Endothelial cell of umbilical vein (primary cell): ENCODE data around the gene NFU1. TPM values are rescaled to one million over a fixed set of nuclear protein-coding genes. Genes with fewer than 3 reads are reported as not detected.

Experiments used
- BruUV-seq: library from RNA; stranded (reverse); fragments of 400-500 nt; replicated peaks from 2 replicates; lab custom pipeline; 2021; lab: Mats Ljungman, UMichigan
- CTCF ChIA-PET: fragments of 300-600, 350-600 bp; sonication (Branson Sonifier 250); formaldehyde crosslinking; loops from one replicate; lab custom pipeline; 2021; ENCODE audit warnings: antibody characterized with exemption, inconsistent platforms; lab: Charles Lee
- POLR2A ChIA-PET: fragments of 300-600, 350-600 bp; sonication (Branson Sonifier 250); formaldehyde crosslinking; loops from one replicate; lab custom pipeline; 2021; ENCODE audit warnings: antibody characterized with exemption, inconsistent platforms; lab: Charles Lee
- DNase-seq: peaks from one replicate; pipeline ENCODE4 v3.0.0-alpha.2; 2011; ENCODE audit warnings: low read depth, low spot score
- FAIRE-seq: peaks from 2 replicates; lab custom pipeline; 2011; peaks lifted over from hg19 to GRCh38; lab: Jason Lieb, UNC
- H2AFZ ChIP-seq: 2 replicates; pipeline ENCODE4 v1.6.0; 2012; ENCODE audit warnings: low read depth, low read length, control low read depth, inconsistent platforms
- H3K27ac ChIP-seq: 2 replicates; pipeline ENCODE4 v1.5.1; 2011; ENCODE audit warnings: low read depth, mild to moderate bottlenecking, control low read depth, low read length, moderate library complexity; ENCODE audit not compliant: insufficient read depth
- H3K27me3 ChIP-seq, 2 experiments: 2 replicates each; pipeline versions ENCODE4 v1.6.0 to v1.6.1; 2011; ENCODE audit warnings: low read length in 2 of 2, mixed read lengths in 1 of 2; ENCODE audit not compliant: control insufficient read depth in 2 of 2, insufficient read depth in 2 of 2
- H3K36me3 ChIP-seq, 2 experiments: 2 replicates in 1 of 2; 3 replicates in 1 of 2; pipeline ENCODE4 v1.5.1; 2011; ENCODE audit warnings: low read length in 2 of 2, mild to moderate bottlenecking in 1 of 2, moderate library complexity in 1 of 2; ENCODE audit not compliant: control insufficient read depth in 2 of 2, insufficient read depth in 2 of 2; ENCODE audit errors: extremely low read depth in 1 of 2
- H3K4me1 ChIP-seq: 3 replicates; pipeline ENCODE4 v1.5.1; 2011; ENCODE audit warnings: mild to moderate bottlenecking, low read length; ENCODE audit not compliant: control insufficient read depth, insufficient read depth; ENCODE audit errors: extremely low read depth
- H3K4me2 ChIP-seq: 2 replicates; pipeline ENCODE4 v1.6.1; 2011; ENCODE audit warnings: low read length, control low read depth, mixed read lengths; ENCODE audit not compliant: insufficient read depth
- H3K4me3 ChIP-seq, 3 experiments: fragments of 200-600 bp in 1 of 3; sonication (generic), shearing (Covaris generic) in 1 of 3; replicated peaks in 1 of 3; 2 replicates each; pipeline ENCODE4 v1.5.1; 2011 to 2016; ENCODE audit warnings: control low read depth in 3 of 3, low read length in 3 of 3, mild to moderate bottlenecking in 2 of 3, inconsistent platforms in 1 of 3, low read depth in 1 of 3, moderate library complexity in 1 of 3; ENCODE audit not compliant: insufficient read depth in 1 of 3
- H3K79me2 ChIP-seq: 2 replicates; pipeline ENCODE4 v1.6.0; 2012; ENCODE audit warnings: low read length, inconsistent platforms; ENCODE audit not compliant: control insufficient read depth, insufficient read depth
- H3K9ac ChIP-seq: replicated peaks from 2 replicates; pipeline ENCODE3; 2011; ENCODE audit warnings: low read length, control low read depth; ENCODE audit not compliant: insufficient read depth; ENCODE audit errors: extremely low read depth
- H3K9me1 ChIP-seq: replicated peaks from 3 replicates; pipeline ENCODE4 v1.6.0; 2011; ENCODE audit warnings: mild to moderate bottlenecking, low read length; ENCODE audit not compliant: control insufficient read depth, insufficient read depth; ENCODE audit errors: extremely low read depth
- H3K9me3 ChIP-seq: replicated peaks from 2 replicates; pipeline ENCODE4 v1.5.1; 2012; ENCODE audit warnings: low read length, inconsistent platforms; ENCODE audit not compliant: control insufficient read depth, insufficient read depth
- H4K20me1 ChIP-seq: replicated peaks from 2 replicates; pipeline ENCODE3; 2011; ENCODE audit warnings: mild to moderate bottlenecking, low read length; ENCODE audit not compliant: control insufficient read depth, insufficient read depth; ENCODE audit errors: extremely low read depth
- CTCF ChIP-seq, 2 donors: IDR thresholded peaks; 1 replicate in 1 of 2; 2 replicates in 1 of 2; pipeline ENCODE4 v1.5.1; 2011; ENCODE audit warnings: low read length in 2 of 2, mild to moderate bottlenecking in 2 of 2, moderate library complexity in 2 of 2, control low read depth in 1 of 2, inconsistent platforms in 1 of 2, low read depth in 1 of 2; ENCODE audit not compliant: insufficient read depth in 1 of 2; ENCODE audit errors: extremely low read depth in 1 of 2
- EZH2 ChIP-seq: IDR thresholded peaks from 2 replicates; pipeline ENCODE4 v1.6.1; 2012; ENCODE audit warnings: borderline replicate concordance, low read depth, mild to moderate bottlenecking, moderate library complexity, low read length, inconsistent platforms; ENCODE audit not compliant: severe bottlenecking
- FOS ChIP-seq: IDR thresholded peaks from 2 replicates; pipeline ENCODE4 v1.6.1; 2011; ENCODE audit warnings: mild to moderate bottlenecking, low read length, moderate library complexity, borderline replicate concordance; ENCODE audit not compliant: insufficient read depth
- GATA2 ChIP-seq: IDR thresholded peaks from 2 replicates; pipeline ENCODE4 v1.7.0; 2011; ENCODE audit warnings: low read depth, mild to moderate bottlenecking, moderate library complexity, mixed read lengths, low read length; ENCODE audit not compliant: insufficient read length, insufficient read depth
- JUN ChIP-seq: IDR thresholded peaks from 2 replicates; pipeline ENCODE4 v1.6.1; 2011; ENCODE audit warnings: borderline replicate concordance, low read depth; ENCODE audit not compliant: insufficient read length, insufficient read depth
- MYC ChIP-seq: IDR thresholded peaks from one replicate; pipeline ENCODE4 v1.6.1; 2011; ENCODE audit warnings: mild to moderate bottlenecking, low read depth, low read length
- POLR2A ChIP-seq: IDR thresholded peaks from 2 replicates; pipeline ENCODE4 v1.6.1; 2012; ENCODE audit warnings: low read depth, mild to moderate bottlenecking, control low read depth, low read length
- POLR2AphosphoS5 ChIP-seq: IDR thresholded peaks from 2 replicates; pipeline ENCODE4 v1.6.1; 2012; ENCODE audit warnings: low read depth, mild to moderate bottlenecking, control low read depth, low read length, moderate library complexity; ENCODE audit not compliant: insufficient read depth
- dilution Hi-C: fragments of 300-500 bp; cut with MboI; formaldehyde crosslinking; loops from one replicate; pipeline ENCODE4 v1.15.0; 2019; ENCODE audit warnings: low sequenced_read_pairs; ENCODE audit not compliant: extremely low pct_ligation_motif_present
- intact Hi-C: fragments of 100-400 bp; cut with micrococcal nuclease; formaldehyde crosslinking; loops from one replicate; pipeline ENCODE4 v1.10.0; 2022
- polyA plus RNA-seq, 4 experiments: library from polyadenylated mRNA; depleted of rRNA in 3 of 4; stranded (reverse) in 3 of 4; unstranded in 1 of 4; fragments of >200 nt; gene quantifications; 2 replicates each; pipeline versions ENCODE4 v1.2.1 to v1.2.3, GENCODE V29; 2011 to 2012; ENCODE audit warnings: missing spikeins in 1 of 4
- total RNA-seq: library from RNA; stranded (reverse); gene quantifications from 2 replicates; pipeline ENCODE4 v1.2.3, GENCODE V29; 2021
- TF ChIP-seq, protein P1 (sequence below): IDR thresholded peaks from 2 replicates; pipeline ENCODE4 v1.6.1; 2011; ENCODE audit not compliant: insufficient read depth, insufficient read length

Gene NFU1
- total and polyA plus RNA-seq, 2 donors (not counting 3 experiments of a cell fraction or from before 2014, with no cell fraction given), result 19.6 to 49.7 TPM

GRCh38 chr2:69464575-69464974 lies 27.3 kb upstream of the NFU1 start:
- Histone ChIP-seq H3K79me2 (no peaks in the 10 kb centered on the region), H3K9ac (no peak overlapping the region), H3K4me1 (no peaks in the 10 kb centered on the region), H3K9me1 (no peaks in the 10 kb centered on the region), H3K36me3 (peaks cover 17 to 21% of the 10 kb centered on the region in 2 experiments), H3K27me3 (no peaks in the 10 kb centered on the region), H3K9me3 (no peaks in the 10 kb centered on the region), H3K4me3 (no peak overlapping the region), H2AFZ (no peak overlapping the region), H3K27ac (no peak overlapping the region), H3K4me2 (no peak overlapping the region), H4K20me1 (no peaks in the 10 kb centered on the region)
- no TSS peak for BruUV-seq
- dilution Hi-C loops, result no loop called here
- TF ChIP-seq FOS (no peak), JUN (no peak), MYC (no peak), POLR2A (no peak), GATA2 (no peak), POLR2AphosphoS5 (no peak), CTCF (IDR thresholded peaks at IDR 0.05; ENCODE audit: extremely low read depth in 1 of 2, insufficient read depth in 1 of 2, low read depth in 1 of 2, low read length in 2 of 2) (no peak), EZH2 (no peak)
- TF ChIP-seq, protein P1, sequence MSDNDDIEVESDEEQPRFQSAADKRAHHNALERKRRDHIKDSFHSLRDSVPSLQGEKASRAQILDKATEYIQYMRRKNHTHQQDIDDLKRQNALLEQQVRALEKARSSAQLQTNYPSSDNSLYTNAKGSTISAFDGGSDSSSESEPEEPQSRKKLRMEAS, result no peak
- intact Hi-C loops, result no loop called here
- DNase-seq (no peak), FAIRE-seq (no peak)
- ChIA-PET POLR2A (no interaction called here), CTCF (interaction anchor here (1.5 to 1.6 kb wide), 2 partner anchors 8 to 19 kb away, joined by 3 to 4 read pairs; no protein-coding TSS in a partner anchor)
